NCI-H526 (cell line): ENCODE data around the gene HMX1.

Experiments used
- DNase-seq, 2 experiments: peaks; one replicate each; lab custom pipeline; 2025; lab: John Stamatoyannopoulos, UW

Gene HMX1

GRCh38 chr4:8819473-8820177 lies 52.0 kb downstream of the HMX1 start:
- DNase-seq: no peak

GRCh38 chr4:8819019-8819418 lies 52.6 kb downstream of the HMX1 start:
- DNase-seq: no peak

GRCh38 chr4:8818063-8818881 lies 53.4 kb downstream of the HMX1 start:
- DNase-seq: no peak

GRCh38 chr4:8817813-8818062 lies 53.9 kb downstream of the HMX1 start:
- no peak for DNase-seq

GRCh38 chr4:8817096-8817812 lies 54.4 kb downstream of the HMX1 start:
- DNase-seq: no peak
